Left renal pelvis (tissue), 4 donors: Measurements from ENCODE around the gene TP53BP2. TPM values are rescaled to one million over a fixed set of nuclear protein-coding genes. Genes with fewer than 3 reads are reported as not detected.
A peak's percentile ranks its signal among the peaks of the same experiment; 100 is the strongest.
"Not testable (repeated sequence)": the region's sequence is repeated elsewhere in the genome, so short reads cannot be mapped to it uniquely, and the experiment has no call there.

Experiments used
- DNase-seq, 4 donors: peaks; one replicate each; pipeline ENCODE4 v3.0.0-alpha.2; 2013; ENCODE audit warnings: low read depth in 4 of 4, low spot score in 3 of 4
- polyA plus RNA-seq, 4 donors: library from polyadenylated mRNA; unstranded; fragments of 120-200 nt; gene quantifications; one replicate each; pipeline ENCODE4 v1.2.1, GENCODE V29; 2013; ENCODE audit not compliant: insufficient read length in 4 of 4

TP53BP2 gene
- polyA plus RNA-seq, 4 donors = 39.2 to 65.6 (median 50.3) TPM

- DNase-seq = no peak
These were observed 94.8 kb downstream of the TP53BP2 start for GRCh38 chr1:223750730-223751570.

- DNase-seq = no peak
These were observed 96.7 kb downstream of the TP53BP2 start for GRCh38 chr1:223748773-223749733.

GRCh38 chr1:223748405-223748772, 97.4 kb downstream of the TP53BP2 start:
- DNase-seq = no peak

GRCh38 chr1:223747838-223748335, 97.9 kb downstream of the TP53BP2 start:
- no peak for DNase-seq

GRCh38 chr1:223745731-223746130, 100.0 kb downstream of the TP53BP2 start:
- no peak for DNase-seq

- DNase-seq = no peak
These were observed 102.8 kb downstream of the TP53BP2 start for GRCh38 chr1:223742856-223743517.

GRCh38 chr1:223741861-223742260, 103.9 kb downstream of the TP53BP2 start:
- DNase-seq = no peak

- not testable (repeated sequence) for DNase-seq
These were observed 105.6 kb downstream of the TP53BP2 start for GRCh38 chr1:223740038-223740736.

GRCh38 chr1:223739366-223740037, 106.2 kb downstream of the TP53BP2 start:
- no peak for DNase-seq

- DNase-seq = peak in 1 of 4 donors; percentile 63
These were observed 107.0 kb downstream of the TP53BP2 start for GRCh38 chr1:223738465-223739365.

GRCh38 chr1:223737342-223737741, 108.4 kb downstream of the TP53BP2 start:
- no peak for DNase-seq

GRCh38 chr1:223736638-223737037, 109.1 kb downstream of the TP53BP2 start:
- DNase-seq = not testable (repeated sequence)

- no peak for DNase-seq
These were observed 111.6 kb downstream of the TP53BP2 start for GRCh38 chr1:223733898-223734852.

GRCh38 chr1:223732993-223733798, 112.6 kb downstream of the TP53BP2 start:
- no peak for DNase-seq

GRCh38 chr1:223731133-223731770, 114.5 kb downstream of the TP53BP2 start:
- DNase-seq = no peak
